BLaER1 treated with 17β-estradiol and CSF1 and Interleukin-3, amounts not matched to agents 10 nM and 100 nM (cell line): ENCODE results near the gene ING2.

Experiments used
- H3K27ac ChIP-seq, 11 experiments: shearing (Covaris generic); formaldehyde crosslinking; 2 replicates each; pipeline ENCODE4 v1.8.1; 2022
- H3K27me3 ChIP-seq, 11 experiments: shearing (Covaris generic); formaldehyde crosslinking; 2 replicates each; pipeline ENCODE4 v1.8.1; 2022
- H3K36me3 ChIP-seq, 11 experiments: shearing (Covaris generic); formaldehyde crosslinking; 2 replicates each; pipeline ENCODE4 v1.8.1; 2022
- H3K4me1 ChIP-seq, 10 experiments: shearing (Covaris generic); formaldehyde crosslinking; 2 replicates each; pipeline ENCODE4 v1.8.1; 2022
- H3K4me2 ChIP-seq, 11 experiments: shearing (Covaris generic); formaldehyde crosslinking; 2 replicates each; pipeline ENCODE4 v1.8.1; 2022
- H3K4me3 ChIP-seq, 10 experiments: shearing (Covaris generic); formaldehyde crosslinking; 2 replicates each; pipeline ENCODE4 v1.8.1; 2022
- H3K9ac ChIP-seq, 11 experiments: shearing (Covaris generic); formaldehyde crosslinking; 2 replicates each; pipeline ENCODE4 v1.8.1; 2022
- H3K9me3 ChIP-seq, 11 experiments: shearing (Covaris generic); formaldehyde crosslinking; replicated peaks in 1 of 11; 2 replicates each; pipeline ENCODE4 v1.8.1; 2022
- H4K20me1 ChIP-seq, 11 experiments: shearing (Covaris generic); formaldehyde crosslinking; 2 replicates each; pipeline ENCODE4 v1.8.1; 2022
- Cebpa-rat ChIP-seq, 11 experiments: shearing (Covaris generic); IDR thresholded peaks; 2 replicates each; pipeline ENCODE4 v1.8.1; 2022

Gene ING2

GRCh38 chr4:183557611-183558010 lies 52.8 kb downstream of the ING2 start:
- no peaks in the 10 kb centered on the region for H4K20me1 ChIP-seq
- peaks cover 0 to under 1% (median under 1%) of the 10 kb centered on the region in 11 experiments; a peak in 7 of 22 replicates for H3K9me3 ChIP-seq
- no peak overlapping the region for H3K9ac ChIP-seq
- no peaks in the 10 kb centered on the region for H3K27me3 ChIP-seq
- no peak for TF ChIP-seq Cebpa-rat (IDR thresholded peaks at IDR 0.05)
- H3K4me3 ChIP-seq: no peak overlapping the region
- no peak overlapping the region for H3K27ac ChIP-seq
- H3K36me3 ChIP-seq: no peaks in the 10 kb centered on the region
- H3K4me2 ChIP-seq: no peak overlapping the region
- no peaks in the 10 kb centered on the region for H3K4me1 ChIP-seq

GRCh38 chr4:183558873-183559272 lies 54.0 kb downstream of the ING2 start:
- H3K36me3 ChIP-seq: no peaks in the 10 kb centered on the region
- H3K4me3 ChIP-seq: no peak overlapping the region
- H3K4me1 ChIP-seq: no peaks in the 10 kb centered on the region
- H3K27ac ChIP-seq: no peak overlapping the region
- H3K27me3 ChIP-seq: no peaks in the 10 kb centered on the region
- H3K4me2 ChIP-seq: no peak overlapping the region
- no peak overlapping the region for H3K9ac ChIP-seq
- no peaks in the 10 kb centered on the region for H3K9me3 ChIP-seq
- no peaks in the 10 kb centered on the region for H4K20me1 ChIP-seq
- TF ChIP-seq Cebpa-rat (IDR thresholded peaks at IDR 0.05): no peak

GRCh38 chr4:183561905-183562304 lies 57.0 kb downstream of the ING2 start:
- Histone ChIP-seq H3K9me3 (no peaks in the 10 kb centered on the region), H3K4me2 (no peak overlapping the region), H3K27me3 (no peaks in the 10 kb centered on the region), H3K4me3 (no peak overlapping the region), H3K9ac (no peak overlapping the region), H3K27ac (no peak overlapping the region), H3K36me3 (no peaks in the 10 kb centered on the region), H3K4me1 (no peaks in the 10 kb centered on the region), H4K20me1 (no peaks in the 10 kb centered on the region)
- no peak for TF ChIP-seq Cebpa-rat (IDR thresholded peaks at IDR 0.05)
